AG10803 (cell line): Measurements from ENCODE around the gene TSPYL2.

ENCODE experiments used
- DNase-seq: peaks from one replicate; pipeline ENCODE4 v3.0.0; 2010; ENCODE audit warnings: low read depth
- H3K4me3 ChIP-seq: 2 replicates; pipeline ENCODE4 v1.5.1; 2011; ENCODE audit warnings: mild to moderate bottlenecking, low read length, control low read depth
- CTCF ChIP-seq: conservative IDR thresholded peaks from 2 replicates; pipeline ENCODE4 v1.5.1; 2011; ENCODE audit warnings: mild to moderate bottlenecking, low read length, control low read depth, inconsistent platforms

Gene TSPYL2

GRCh38 chrX:53122013-53122412, 39.8 kb downstream of the TSPYL2 start:
- DNase-seq, result peak; percentile 0
- TF ChIP-seq CTCF, result no peak
- no peak overlapping the region for H3K4me3 ChIP-seq

- no peak for TF ChIP-seq CTCF
- no peak overlapping the region for H3K4me3 ChIP-seq
- peak; percentile 0 for DNase-seq
Measured at GRCh38 chrX:53125506-53125905, 43.3 kb downstream of the TSPYL2 start.

- DNase-seq, result no peak
- no peak overlapping the region for H3K4me3 ChIP-seq
- TF ChIP-seq CTCF, result no peak
Measured at GRCh38 chrX:53126377-53126776, 44.2 kb downstream of the TSPYL2 start.

GRCh38 chrX:53128097-53128749, 46.1 kb downstream of the TSPYL2 start:
- peak; percentile 52 for DNase-seq
- no peak for TF ChIP-seq CTCF

GRCh38 chrX:53133400-53133799, 51.2 kb downstream of the TSPYL2 start:
- no peak for TF ChIP-seq CTCF
- no peak for DNase-seq
- no peak overlapping the region for H3K4me3 ChIP-seq

More at GRCh38 chrX:53128097-53128749, 46.1 kb downstream of the TSPYL2 start:
- H3K4me3 ChIP-seq, result no peak overlapping the region

- no peak overlapping the region for H3K4me3 ChIP-seq
- no peak for TF ChIP-seq CTCF
- no peak for DNase-seq
Measured at GRCh38 chrX:53135581-53135980, 53.4 kb downstream of the TSPYL2 start.
